HEK293T (cell line): Measurements from ENCODE around the gene PRKCH.

Source experiments
- CTCF ChIA-PET: fragments of 350-600 bp; formaldehyde crosslinking; extraction: SDS; loops from one replicate; lab custom pipeline; 2021; ENCODE audit warnings: antibody characterized with exemption, inconsistent platforms; lab: Yijun Ruan, JAX
- POLR2A ChIA-PET: fragments of 350-600 bp; formaldehyde crosslinking; extraction: SDS; loops from one replicate; lab custom pipeline; 2020; ENCODE audit warnings: antibody characterized with exemption, inconsistent platforms; lab: Yijun Ruan, JAX
- DNase-seq: peaks from one replicate; pipeline ENCODE4 v3.0.0; 2012; ENCODE audit warnings: mixed read lengths; ENCODE audit errors: extremely low spot score
- ARNT ChIP-seq: fragments of 450-650 bp; IDR thresholded peaks from 2 replicates; pipeline ENCODE4 v1.6.1; 2017; ENCODE audit warnings: mild to moderate bottlenecking
- BHLHE40 ChIP-seq: fragments of 450-650 bp; IDR thresholded peaks from 2 replicates; pipeline ENCODE4 v1.6.1; 2016; ENCODE audit warnings: mild to moderate bottlenecking, moderate library complexity, borderline replicate concordance
- CTBP1 ChIP-seq: fragments of 450-650 bp; IDR thresholded peaks from 2 replicates; pipeline ENCODE4 v1.6.1; 2016; ENCODE audit warnings: borderline replicate concordance
- ELF4 ChIP-seq: fragments of 450-650 bp; IDR thresholded peaks from 2 replicates; pipeline ENCODE4 v1.6.1; 2017; ENCODE audit warnings: antibody characterized with exemption
- FOXA1 ChIP-seq: fragments of 450-650 bp; IDR thresholded peaks from 2 replicates; pipeline ENCODE4 v1.6.1; 2016; ENCODE audit warnings: mild to moderate bottlenecking
- FOXK2 ChIP-seq: fragments of 450-650 bp; IDR thresholded peaks from 2 replicates; pipeline ENCODE4 v1.6.1; 2016; ENCODE audit warnings: mild to moderate bottlenecking
- FOXM1 ChIP-seq: fragments of 450-650 bp; IDR thresholded peaks from 2 replicates; pipeline ENCODE4 v1.6.1; 2017; ENCODE audit warnings: mild to moderate bottlenecking, borderline replicate concordance
- HDGF ChIP-seq: fragments of 450-650 bp; IDR thresholded peaks from 2 replicates; pipeline ENCODE4 v1.6.1; 2017; ENCODE audit warnings: antibody characterized with exemption, borderline replicate concordance
- L3MBTL2 ChIP-seq: fragments of 450-650 bp; conservative IDR thresholded peaks from 2 replicates; pipeline ENCODE4 v1.6.1; 2016; ENCODE audit warnings: mild to moderate bottlenecking
- LEF1 ChIP-seq: fragments of 450-650 bp; IDR thresholded peaks from 2 replicates; pipeline ENCODE4 v1.6.1; 2017; ENCODE audit warnings: mild to moderate bottlenecking, borderline replicate concordance
- NFRKB ChIP-seq: fragments of 450-650 bp; IDR thresholded peaks from 2 replicates; pipeline ENCODE4 v1.6.1; 2016; ENCODE audit warnings: mild to moderate bottlenecking, moderate library complexity
- PKNOX1 ChIP-seq: fragments of 450-650 bp; IDR thresholded peaks from 2 replicates; pipeline ENCODE4 v1.6.1; 2016
- SP1 ChIP-seq: fragments of 450-650 bp; IDR thresholded peaks from 2 replicates; pipeline ENCODE4 v1.6.1; 2017
- SUZ12 ChIP-seq: fragments of 450-650 bp; IDR thresholded peaks from 2 replicates; pipeline ENCODE4 v1.6.1; 2016; ENCODE audit warnings: mild to moderate bottlenecking
- ZNF384 ChIP-seq: fragments of 450-650 bp; IDR thresholded peaks from 2 replicates; pipeline ENCODE4 v1.6.1; 2016

Gene PRKCH

DNA sequence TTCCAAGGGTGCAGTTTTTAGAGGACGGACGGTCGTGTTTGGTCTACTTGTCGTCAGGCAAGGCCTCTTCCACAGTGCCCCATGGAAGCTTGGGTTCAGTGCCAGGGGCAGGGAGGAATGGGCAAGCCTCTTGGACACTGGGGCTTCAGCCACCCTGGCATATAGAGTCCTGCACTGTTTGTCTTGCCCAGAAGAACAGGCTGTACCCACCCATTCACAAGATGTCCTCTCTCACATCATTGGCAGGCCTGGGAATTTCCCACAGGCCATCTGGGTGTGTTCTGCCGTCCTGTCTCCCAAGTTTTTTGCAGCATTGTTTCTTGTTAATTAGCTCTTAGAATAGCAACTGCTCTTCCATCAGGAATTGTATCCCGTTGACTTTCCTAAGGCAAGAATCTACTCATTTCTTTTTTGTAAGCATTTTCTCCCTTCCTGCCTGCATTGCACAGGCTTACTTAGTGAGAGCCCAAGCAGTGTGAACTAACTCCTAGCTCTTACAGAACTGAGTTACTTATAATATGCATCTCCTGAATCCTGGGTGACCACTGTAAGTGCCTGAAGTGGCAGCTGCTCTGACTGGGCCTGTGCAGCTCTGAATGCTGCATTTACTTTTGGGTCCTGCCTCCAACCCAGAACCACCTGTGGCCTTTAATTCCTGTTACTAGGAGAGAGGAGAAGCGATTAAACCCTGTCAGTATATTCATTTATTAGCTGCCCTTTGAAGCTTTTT, 224.5 kb downstream of the PRKCH start:
- ChIA-PET CTCF (no interaction called here), POLR2A (interaction anchor here (1.3 kb wide), 1 partner anchor 149 kb away, joined by 4 read pairs; the partner anchor contains the start of gene HIF1A)
- no peak for DNase-seq
- TF ChIP-seq FOXA1, result no peak
- no peak for TF ChIP-seq HDGF
- TF ChIP-seq SP1, result no peak
- no peak for TF ChIP-seq NFRKB

GRCh38 chr14:61547186-61548069, 226.0 kb downstream of the PRKCH start:
- TF ChIP-seq L3MBTL2 (no peak), FOXK2 (no peak), LEF1 (no peak), NFRKB (no peak), ZNF384 (no peak), ARNT (no peak), HDGF (no peak), ELF4 (no peak), BHLHE40 (no peak), CTBP1 (no peak), SUZ12 (no peak)
- DNase-seq, result no peak
- CTCF ChIA-PET, result no interaction called here
- POLR2A ChIA-PET, result interaction anchor here (1.2 kb wide), 1 partner anchor 12 kb away, joined by 3 read pairs; no protein-coding TSS in a partner anchor

GRCh38 chr14:61549425-61549824, 228.0 kb downstream of the PRKCH start:
- DNase-seq, result no peak
- ChIA-PET CTCF (no interaction called here), POLR2A (no interaction called here)
- no peak for TF ChIP-seq LEF1
- no peak for TF ChIP-seq HDGF
- TF ChIP-seq FOXM1, result no peak
- no peak for TF ChIP-seq ZNF384
- TF ChIP-seq SUZ12, result no peak
- TF ChIP-seq NFRKB, result no peak
- no peak for TF ChIP-seq ARNT
- no peak for TF ChIP-seq FOXA1
- no peak for TF ChIP-seq L3MBTL2
- TF ChIP-seq FOXK2, result no peak
- no peak for TF ChIP-seq BHLHE40
- no peak for TF ChIP-seq PKNOX1

DNA sequence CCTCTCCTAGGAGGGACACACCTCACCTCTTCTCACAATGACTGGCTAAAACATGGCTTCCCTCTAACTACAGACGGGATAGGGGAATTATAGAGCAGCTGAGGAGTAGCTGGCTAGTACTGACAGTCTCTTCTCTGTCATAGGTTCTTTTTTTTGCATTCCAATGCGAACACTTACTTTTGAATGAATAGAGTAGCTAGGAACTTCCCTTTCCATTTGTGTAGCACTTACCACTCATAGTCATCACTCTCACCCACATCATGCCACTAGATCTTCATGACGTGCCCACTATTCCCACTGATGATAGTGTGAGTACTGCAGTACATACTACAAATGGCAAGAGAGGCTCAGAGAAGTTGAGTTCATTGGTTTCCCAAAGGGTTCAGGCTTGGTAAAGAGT, 230.0 kb downstream of the PRKCH start:
- ChIA-PET POLR2A (interaction anchor here (0.9 kb wide), 1 partner anchor 144 kb away, joined by 3 read pairs; the partner anchor contains the start of gene HIF1A), CTCF (interaction anchor here (0.6 to 1.2 kb wide), 3 partner anchors 9 to 521 kb away, joined by 4 to 5 read pairs (median 4); no protein-coding TSS in a partner anchor)
- no peak for TF ChIP-seq FOXK2
- no peak for TF ChIP-seq FOXM1
- TF ChIP-seq ARNT, result no peak
- TF ChIP-seq ELF4, result no peak
- no peak for TF ChIP-seq NFRKB
- no peak for TF ChIP-seq LEF1
- no peak for TF ChIP-seq ZNF384
- TF ChIP-seq SUZ12, result no peak
- DNase-seq, result no peak

DNA sequence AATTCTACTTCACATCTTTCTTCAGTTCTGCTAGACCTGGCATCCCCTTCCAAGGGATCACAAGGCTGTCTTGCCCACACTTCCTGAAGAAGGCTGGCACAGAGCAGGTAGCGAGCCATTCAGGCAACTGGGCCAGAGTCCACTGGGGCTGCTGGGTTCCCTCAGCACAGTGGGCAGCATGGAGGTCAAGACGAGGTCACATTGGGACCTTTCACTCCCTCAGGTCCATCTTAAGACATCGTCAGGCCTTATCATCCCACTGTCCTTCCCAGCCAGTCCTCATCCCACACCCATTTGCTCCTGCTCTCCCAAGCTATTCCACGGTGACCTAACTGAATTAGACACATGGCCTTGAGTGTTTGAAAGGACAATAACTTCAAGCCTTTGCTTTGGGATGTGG, 230.9 kb downstream of the PRKCH start:
- no peak for DNase-seq
- no peak for TF ChIP-seq ELF4
- no peak for TF ChIP-seq SP1
- no peak for TF ChIP-seq BHLHE40
- no peak for TF ChIP-seq NFRKB
- no peak for TF ChIP-seq ARNT
- TF ChIP-seq L3MBTL2, result no peak
- CTCF ChIA-PET, result interaction anchor here (1.2 kb wide), 1 partner anchor 9 kb away, joined by 4 read pairs; no protein-coding TSS in a partner anchor
- POLR2A ChIA-PET, result interaction anchor here (0.8 to 0.9 kb wide), 2 partner anchors 143 kb away, joined by 3 read pairs; partner anchors contain the start of gene HIF1A

DNA sequence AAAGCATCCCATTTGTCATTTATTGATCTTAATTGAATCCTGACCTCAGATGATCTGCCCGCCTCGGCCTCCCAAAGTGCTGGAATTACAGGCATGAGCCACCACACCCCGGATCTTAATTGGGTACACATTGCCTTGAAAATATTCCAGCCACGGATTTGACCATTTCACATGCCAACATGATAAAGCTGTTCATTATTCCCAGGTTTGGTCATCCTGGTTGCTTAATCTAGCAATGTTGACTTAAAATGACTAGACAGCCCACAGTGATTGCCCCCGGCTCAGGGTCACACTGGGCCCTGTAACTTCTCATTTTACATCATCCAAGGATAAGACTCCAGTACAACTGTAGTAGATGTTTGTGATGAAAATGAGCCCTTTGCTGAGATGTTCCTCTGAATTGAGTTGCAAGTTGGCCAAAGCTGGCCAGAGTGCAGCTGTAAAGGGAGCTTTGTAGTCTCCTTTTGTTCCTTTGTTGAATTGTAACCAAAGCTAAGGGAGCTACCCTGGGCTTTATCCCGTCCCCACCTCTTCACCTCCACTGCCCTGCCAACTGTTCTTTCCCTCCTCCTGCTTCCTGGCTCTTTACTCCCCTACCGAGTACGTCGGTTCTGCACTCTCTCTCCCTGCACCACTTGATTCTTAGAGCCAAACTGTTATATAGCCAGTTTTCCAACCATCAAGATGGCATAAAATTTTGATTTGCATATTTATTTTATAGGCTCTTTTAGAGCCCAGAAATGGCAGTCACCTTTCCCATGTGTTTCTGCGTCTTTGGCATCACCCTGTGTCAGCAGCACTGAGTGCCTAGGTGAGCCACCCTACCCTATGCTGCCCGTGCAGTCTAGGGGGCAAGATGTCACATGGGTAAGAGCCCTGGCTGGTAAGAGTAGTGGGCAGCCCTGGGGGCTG, 232.6 kb downstream of the PRKCH start:
- ChIA-PET POLR2A (no interaction called here), CTCF (interaction anchor here (0.6 kb wide), 1 partner anchor 560 kb away, joined by 4 read pairs; no protein-coding TSS in a partner anchor)
- no peak for DNase-seq
- TF ChIP-seq SP1 (no peak), FOXK2 (no peak), LEF1 (no peak), HDGF (no peak), ARNT (no peak), CTBP1 (no peak), NFRKB (no peak), PKNOX1 (no peak), BHLHE40 (no peak)
